ENCODE results near the gene GALNS. TPM values are rescaled to one million over a fixed set of nuclear protein-coding genes. Genes with fewer than 3 reads are reported as not detected.

The GALNS gene
- total RNA-seq, 1 donor from 2014 or later = 26.1 TPM

GRCh38 chr16:88810166-88810911, 46.4 kb downstream of the GALNS start:
- H3K9me3 Mint-ChIP-seq = no peaks in the 10 kb centered on the region
- peaks cover 49% of the 10 kb centered on the region for H3K36me3 Mint-ChIP-seq (ENCODE audit: low read depth)
- peak; percentile 16 for DNase-seq (ENCODE audit: low spot score)
- intact Hi-C loops (cut with micrococcal nuclease) = loop anchor here (5.0 kb wide), 1 partner anchor 407 kb away; the partner anchor contains the start of gene ZNF778
- peak overlapping the region; percentile 97 for H3K27ac Mint-ChIP-seq
- no peaks in the 10 kb centered on the region for H3K27me3 Mint-ChIP-seq (ENCODE audit: low read depth)
- H3K4me1 Mint-ChIP-seq (ENCODE audit: low read depth) = peaks cover 9% of the 10 kb centered on the region
- peak overlapping the region; percentile 90 for H3K4me3 Mint-ChIP-seq (ENCODE audit: low read depth)

DNA sequence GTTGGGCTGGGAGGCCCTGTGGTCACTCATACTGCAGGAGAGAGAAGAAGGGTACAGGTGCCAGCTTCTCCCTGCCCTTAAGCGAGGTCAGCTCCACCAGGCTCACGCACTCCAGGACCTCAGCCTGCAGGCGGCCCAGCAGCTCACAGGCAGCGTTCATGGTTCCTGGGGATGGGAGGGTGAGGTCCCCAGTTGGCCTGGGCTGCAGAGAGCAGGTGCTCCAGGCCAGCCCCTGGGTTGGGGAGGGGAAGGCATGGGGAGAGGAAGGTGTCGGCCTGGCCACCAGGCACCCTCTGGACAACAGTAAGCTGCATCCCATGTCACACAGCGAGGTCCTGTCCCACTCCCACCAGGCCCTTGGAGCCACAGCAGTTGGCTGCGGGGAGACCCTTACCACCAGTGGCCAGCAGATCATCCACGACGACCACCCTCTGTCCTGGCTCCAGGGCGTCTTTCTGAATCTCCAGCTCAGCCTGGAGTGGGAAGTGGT, 47.0 kb downstream of the GALNS start:
- Mint-ChIP-seq H3K36me3 (ENCODE audit: low read depth) (peaks cover 49% of the 10 kb centered on the region), H3K27me3 (ENCODE audit: low read depth) (no peaks in the 10 kb centered on the region), H3K4me3 (ENCODE audit: low read depth) (peak overlapping the region; percentile 90), H3K9me3 (no peaks in the 10 kb centered on the region), H3K27ac (peak overlapping the region; percentile 97), H3K4me1 (ENCODE audit: low read depth) (peaks cover 9% of the 10 kb centered on the region)
- no peak for DNase-seq (ENCODE audit: low spot score)
- intact Hi-C loops (cut with micrococcal nuclease) = loop anchor here (5.0 kb wide), 1 partner anchor 408 kb away; the partner anchor contains the start of gene ZNF778

DNA sequence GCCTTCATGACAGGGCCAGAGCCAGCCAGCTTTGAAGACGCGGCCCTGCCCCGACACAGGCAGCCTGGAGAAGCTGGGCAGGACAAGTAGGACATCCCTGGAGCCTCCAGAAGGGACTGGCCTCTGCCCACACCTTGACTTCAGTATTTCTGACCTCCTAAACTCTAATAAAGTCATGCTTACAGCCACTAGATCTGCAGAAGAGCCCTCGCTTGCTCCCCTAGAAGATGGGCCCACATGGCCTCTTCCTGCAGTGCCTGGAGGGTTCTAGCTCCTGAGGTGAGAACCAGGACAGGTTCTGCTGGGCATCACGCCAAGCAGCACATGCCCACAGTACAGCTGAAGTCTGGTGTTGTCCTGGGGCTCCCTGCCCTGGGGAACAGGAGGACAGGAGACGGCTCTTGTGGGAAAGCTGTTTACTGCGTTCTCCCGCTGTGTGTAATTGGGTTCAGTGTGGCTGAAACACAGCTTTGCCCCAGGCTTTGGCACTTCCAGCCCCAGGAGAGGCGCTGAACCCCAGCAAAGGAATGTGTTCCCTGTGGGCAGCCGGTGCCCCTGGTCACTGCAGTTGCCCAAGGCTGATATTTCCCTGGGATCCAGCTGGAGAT, 47.6 kb downstream of the GALNS start:
- Mint-ChIP-seq H3K27me3 (ENCODE audit: low read depth) (no peaks in the 10 kb centered on the region), H3K27ac (peak overlapping the region; percentile 42), H3K4me3 (ENCODE audit: low read depth) (peak overlapping the region; percentile 90), H3K4me1 (ENCODE audit: low read depth) (peaks cover 9% of the 10 kb centered on the region), H3K9me3 (no peaks in the 10 kb centered on the region), H3K36me3 (ENCODE audit: low read depth) (peaks cover 55% of the 10 kb centered on the region)
- DNase-seq (ENCODE audit: low spot score) = no peak
- intact Hi-C loops (cut with micrococcal nuclease) = no loop called here

DNA sequence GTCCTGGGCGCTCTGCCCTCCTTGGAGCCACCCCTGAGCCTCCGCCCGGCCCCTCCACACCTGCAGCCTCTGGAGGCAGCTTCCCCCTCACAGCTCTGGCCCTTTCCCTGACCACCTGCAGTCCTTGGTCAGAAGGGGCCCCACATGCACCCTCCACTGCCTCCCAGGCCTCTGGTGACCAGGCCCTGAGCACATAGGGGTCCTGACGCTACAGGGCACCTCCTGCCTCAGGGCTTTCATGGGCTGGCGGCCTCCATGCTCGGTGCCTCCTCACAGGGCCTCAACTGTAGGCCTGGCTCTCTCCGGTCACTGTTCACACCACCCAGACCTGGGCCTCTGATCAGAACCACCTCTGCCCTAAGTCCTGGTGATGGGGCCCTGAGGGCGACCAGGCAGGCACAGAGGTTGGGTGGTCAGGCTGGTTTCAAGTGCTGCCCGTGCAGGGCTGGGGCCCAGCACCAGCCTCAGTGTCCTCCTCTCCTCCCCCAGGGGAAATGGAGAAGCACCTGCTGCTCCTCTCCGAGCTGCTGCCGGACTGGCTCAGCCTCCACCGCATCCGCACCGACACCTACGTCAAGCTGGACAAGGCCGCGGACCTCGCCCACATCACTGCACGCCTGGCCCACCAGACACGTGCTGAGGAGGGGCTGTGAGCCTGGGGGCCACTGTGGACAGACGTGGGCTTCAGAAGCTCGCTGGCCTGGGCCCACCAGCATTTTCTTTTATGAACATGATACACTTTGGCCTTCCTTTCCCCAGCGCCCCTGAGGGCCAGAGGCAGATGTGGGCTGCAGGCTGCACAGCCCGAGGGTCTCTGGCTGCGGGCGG, 48.9 kb downstream of the GALNS start:
- DNase-seq (ENCODE audit: low spot score) = no peak
- H3K4me3 Mint-ChIP-seq (ENCODE audit: low read depth) = no peak overlapping the region
- H3K36me3 Mint-ChIP-seq (ENCODE audit: low read depth) = peaks cover 56% of the 10 kb centered on the region
- intact Hi-C loops (cut with micrococcal nuclease) = no loop called here
- peaks cover 9% of the 10 kb centered on the region for H3K4me1 Mint-ChIP-seq (ENCODE audit: low read depth)
- no peaks in the 10 kb centered on the region for H3K9me3 Mint-ChIP-seq
- no peaks in the 10 kb centered on the region for H3K27me3 Mint-ChIP-seq (ENCODE audit: low read depth)
- H3K27ac Mint-ChIP-seq = peak overlapping the region; percentile 38

GRCh38 chr16:88807142-88807625, 49.6 kb downstream of the GALNS start:
- no peaks in the 10 kb centered on the region for H3K9me3 Mint-ChIP-seq
- H3K27ac Mint-ChIP-seq = no peak overlapping the region
- peaks cover 56% of the 10 kb centered on the region for H3K36me3 Mint-ChIP-seq (ENCODE audit: low read depth)
- H3K4me1 Mint-ChIP-seq (ENCODE audit: low read depth) = peaks cover 9% of the 10 kb centered on the region
- intact Hi-C loops (cut with micrococcal nuclease) = no loop called here
- H3K27me3 Mint-ChIP-seq (ENCODE audit: low read depth) = no peaks in the 10 kb centered on the region
- H3K4me3 Mint-ChIP-seq (ENCODE audit: low read depth) = no peak overlapping the region
- no peak for DNase-seq (ENCODE audit: low spot score)

- no peaks in the 10 kb centered on the region for H3K9me3 Mint-ChIP-seq
- H3K4me1 Mint-ChIP-seq (ENCODE audit: low read depth) = peaks cover 9% of the 10 kb centered on the region
- H3K27me3 Mint-ChIP-seq (ENCODE audit: low read depth) = no peaks in the 10 kb centered on the region
- no peak overlapping the region for H3K27ac Mint-ChIP-seq
- no peak for DNase-seq (ENCODE audit: low spot score)
- H3K4me3 Mint-ChIP-seq (ENCODE audit: low read depth) = peak overlapping the region; percentile 45
- intact Hi-C loops (cut with micrococcal nuclease) = no loop called here
- H3K36me3 Mint-ChIP-seq (ENCODE audit: low read depth) = peaks cover 56% of the 10 kb centered on the region
These were observed 50.1 kb downstream of the GALNS start for GRCh38 chr16:88806491-88807111.

- no peak overlapping the region for H3K27ac Mint-ChIP-seq
- H3K4me1 Mint-ChIP-seq (ENCODE audit: low read depth) = peaks cover 13% of the 10 kb centered on the region
- H3K9me3 Mint-ChIP-seq = no peaks in the 10 kb centered on the region
- H3K27me3 Mint-ChIP-seq (ENCODE audit: low read depth) = no peaks in the 10 kb centered on the region
- H3K36me3 Mint-ChIP-seq (ENCODE audit: low read depth) = peaks cover 55% of the 10 kb centered on the region
- peak overlapping the region; percentile 45 for H3K4me3 Mint-ChIP-seq (ENCODE audit: low read depth)
- intact Hi-C loops (cut with micrococcal nuclease) = no loop called here
- no peak for DNase-seq (ENCODE audit: low spot score)
These were observed 50.8 kb downstream of the GALNS start for GRCh38 chr16:88805887-88806393.

- Mint-ChIP-seq H3K36me3 (ENCODE audit: low read depth) (peaks cover 49% of the 10 kb centered on the region), H3K4me1 (ENCODE audit: low read depth) (peaks cover 18% of the 10 kb centered on the region)
- DNase-seq (ENCODE audit: low spot score) = no peak
These were observed 51.4 kb downstream of the GALNS start for GRCh38 chr16:88805340-88805715.

GRCh38 chr16:88804552-88805339, 52.0 kb downstream of the GALNS start:
- peak overlapping the region; percentile 22 for H3K27ac Mint-ChIP-seq
- no peaks in the 10 kb centered on the region for H3K27me3 Mint-ChIP-seq (ENCODE audit: low read depth)
- intact Hi-C loops (cut with micrococcal nuclease) = loop anchor here (5.0 kb wide), 1 partner anchor 102 kb away; no protein-coding TSS in a partner anchor
- H3K4me1 Mint-ChIP-seq (ENCODE audit: low read depth) = peaks cover 21% of the 10 kb centered on the region
- peak overlapping the region; percentile 81 for H3K4me3 Mint-ChIP-seq (ENCODE audit: low read depth)
- H3K9me3 Mint-ChIP-seq = no peaks in the 10 kb centered on the region
- H3K36me3 Mint-ChIP-seq (ENCODE audit: low read depth) = peaks cover 43% of the 10 kb centered on the region
- peak; percentile 33 for DNase-seq (ENCODE audit: low spot score)

More at GRCh38 chr16:88805340-88805715, 51.4 kb downstream of the GALNS start:
- Mint-ChIP-seq H3K9me3 (no peaks in the 10 kb centered on the region), H3K27me3 (ENCODE audit: low read depth) (no peaks in the 10 kb centered on the region), H3K27ac (no peak overlapping the region), H3K4me3 (ENCODE audit: low read depth) (peak overlapping the region; percentile 81)
- intact Hi-C loops (cut with micrococcal nuclease) = no loop called here

GRCh38 chr16:88804173-88804551, 52.6 kb downstream of the GALNS start:
- H3K36me3 Mint-ChIP-seq (ENCODE audit: low read depth) = peaks cover 39% of the 10 kb centered on the region
- H3K4me3 Mint-ChIP-seq (ENCODE audit: low read depth) = peak overlapping the region; percentile 81
- DNase-seq (ENCODE audit: low spot score) = no peak
- H3K27me3 Mint-ChIP-seq (ENCODE audit: low read depth) = no peaks in the 10 kb centered on the region
- H3K4me1 Mint-ChIP-seq (ENCODE audit: low read depth) = peaks cover 19% of the 10 kb centered on the region
- H3K27ac Mint-ChIP-seq = peak overlapping the region; percentile 22
- H3K9me3 Mint-ChIP-seq = no peaks in the 10 kb centered on the region
- intact Hi-C loops (cut with micrococcal nuclease) = loop anchor here (5.0 kb wide), 1 partner anchor 102 kb away; no protein-coding TSS in a partner anchor

DNA sequence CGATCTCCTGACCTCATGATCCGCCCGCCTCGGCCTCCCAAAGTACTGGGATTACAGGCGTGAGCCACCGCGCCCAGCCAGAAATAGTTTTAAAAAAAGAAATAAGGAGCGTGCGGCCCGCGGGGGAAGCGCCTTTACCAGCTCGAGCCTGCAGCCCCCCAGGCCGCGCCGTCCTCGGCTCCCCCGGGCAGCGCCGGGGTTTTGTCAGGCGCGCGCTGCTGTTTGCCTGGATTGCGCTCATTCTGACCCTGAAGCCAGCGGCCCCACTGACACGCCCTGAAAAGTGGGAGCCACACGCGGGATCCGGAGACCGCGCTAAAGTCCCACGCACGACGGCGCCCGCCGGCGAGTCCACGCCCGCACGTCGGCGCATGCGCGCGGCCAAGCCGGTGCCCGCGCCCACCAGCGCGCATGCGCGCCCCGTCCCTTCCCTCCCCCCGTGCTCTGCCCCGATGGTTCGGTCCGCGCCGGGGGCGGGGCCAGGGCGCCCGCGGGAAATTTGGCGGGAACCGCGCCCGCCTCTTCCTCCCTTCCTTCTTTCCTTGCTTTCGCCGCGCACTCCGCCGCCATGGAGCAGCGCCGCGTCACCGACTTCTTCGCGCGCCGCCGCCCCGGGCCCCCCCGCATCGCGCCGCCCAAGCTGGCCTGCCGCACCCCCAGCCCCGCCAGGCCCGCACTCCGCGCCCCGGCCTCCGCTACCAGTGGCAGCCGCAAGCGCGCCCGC, 53.3 kb downstream of the GALNS start, which contains the start of gene CDT1:
TSS of gene CDT1 (plus strand) at position 526 of the 724 bp plus-strand sequence. CDS start at position 569, 43 bp downstream.
- intact Hi-C loops (cut with micrococcal nuclease) = loop anchor here (1.0 to 5.0 kb wide), 2 partner anchors 8 to 101 kb away; partner anchors contain the start of gene APRT

More for the DNA sequence above, 53.3 kb downstream of the GALNS start, which contains the start of gene CDT1:
- H3K27ac Mint-ChIP-seq = peak within 1 kb of the TSS; percentile 84
- H3K4me1 Mint-ChIP-seq (ENCODE audit: low read depth) = peaks cover 18% of the 10 kb centered on the region
- H3K36me3 Mint-ChIP-seq (ENCODE audit: low read depth) = peaks cover 37% of the 10 kb centered on the region
- H3K9me3 Mint-ChIP-seq = no peaks in the 10 kb centered on the region
- peak within 1 kb of the TSS; percentile 85 for H3K4me3 Mint-ChIP-seq (ENCODE audit: low read depth)
- no peaks in the 10 kb centered on the region for H3K27me3 Mint-ChIP-seq (ENCODE audit: low read depth)
- DNase-seq (ENCODE audit: low spot score) = peak; percentile 83
